ENCODE results near the gene MYEF2. TPM values are rescaled to one million over a fixed set of nuclear protein-coding genes. Genes with fewer than 3 reads are reported as not detected.

Gene MYEF2
- total RNA-seq, 1 experiment from 2014 or later = 37.3 TPM

GRCh38 chr15:48147358-48147757 is 30.7 kb downstream of the MYEF2 start:
- Mint-ChIP-seq H3K4me3 (ENCODE audit: unreplicated experiment) (no peak overlapping the region), H3K9me3 (ENCODE audit: unreplicated experiment) (no peaks in the 10 kb centered on the region), H3K4me1 (ENCODE audit: low read depth, unreplicated experiment) (no peaks in the 10 kb centered on the region), H3K27me3 (ENCODE audit: insufficient read depth, unreplicated experiment) (no peaks in the 10 kb centered on the region), H3K27ac (ENCODE audit: unreplicated experiment) (no peak overlapping the region), H3K36me3 (ENCODE audit: insufficient read depth, unreplicated experiment) (peaks cover 6% of the 10 kb centered on the region)
- Histone ChIP-seq H3K27me3 (replicated peaks; ENCODE audit: control insufficient read depth, insufficient read depth, low read length) (no peaks in the 10 kb centered on the region), H3K4me3 (ENCODE audit: low read depth, low read length) (no peak overlapping the region), H3K9me3 (no peaks in the 10 kb centered on the region), H3K4me1 (no peaks in the 10 kb centered on the region), H3K36me3 (ENCODE audit: control insufficient read depth, insufficient read depth, low read length) (no peaks in the 10 kb centered on the region)
- no TSS peak for BruUV-seq (replicated peaks)
- intact Hi-C loops (cut with micrococcal nuclease; ENCODE audit: unreplicated experiment) = no loop called here
- ChIA-PET CTCF (no interaction called here), POLR2A (no interaction called here)
- no peak for DNase-seq
- TF ChIP-seq CTCF (IDR thresholded peaks at IDR 0.05; ENCODE audit: insufficient read depth in 1 of 2, low read depth in 1 of 2, low read length in 1 of 2, severe bottlenecking in 1 of 2, unreplicated experiment in 1 of 2) = no peak

GRCh38 chr15:48145923-48146322 is 32.2 kb downstream of the MYEF2 start:
- Histone ChIP-seq H3K9me3 (no peaks in the 10 kb centered on the region), H3K4me1 (no peaks in the 10 kb centered on the region), H3K4me3 (ENCODE audit: low read depth, low read length) (no peak overlapping the region), H3K36me3 (ENCODE audit: control insufficient read depth, insufficient read depth, low read length) (no peaks in the 10 kb centered on the region), H3K27me3 (replicated peaks; ENCODE audit: control insufficient read depth, insufficient read depth, low read length) (no peaks in the 10 kb centered on the region)
- DNase-seq = no peak
- no TSS peak for BruUV-seq (replicated peaks)
- Mint-ChIP-seq H3K4me1 (ENCODE audit: low read depth, unreplicated experiment) (no peaks in the 10 kb centered on the region), H3K36me3 (ENCODE audit: insufficient read depth, unreplicated experiment) (peaks cover 6% of the 10 kb centered on the region), H3K9me3 (ENCODE audit: unreplicated experiment) (no peaks in the 10 kb centered on the region), H3K4me3 (ENCODE audit: unreplicated experiment) (no peak overlapping the region), H3K27ac (ENCODE audit: unreplicated experiment) (no peak overlapping the region), H3K27me3 (ENCODE audit: insufficient read depth, unreplicated experiment) (no peaks in the 10 kb centered on the region)
- ChIA-PET CTCF (no interaction called here), POLR2A (no interaction called here)
- TF ChIP-seq CTCF (IDR thresholded peaks at IDR 0.05; ENCODE audit: insufficient read depth in 1 of 2, low read depth in 1 of 2, low read length in 1 of 2, severe bottlenecking in 1 of 2, unreplicated experiment in 1 of 2) = no peak
- intact Hi-C loops (cut with micrococcal nuclease; ENCODE audit: unreplicated experiment) = no loop called here

- Mint-ChIP-seq H3K27ac (ENCODE audit: unreplicated experiment) (no peak overlapping the region), H3K4me3 (ENCODE audit: unreplicated experiment) (no peak overlapping the region), H3K36me3 (ENCODE audit: insufficient read depth, unreplicated experiment) (peaks cover 6% of the 10 kb centered on the region), H3K4me1 (ENCODE audit: low read depth, unreplicated experiment) (no peaks in the 10 kb centered on the region), H3K27me3 (ENCODE audit: insufficient read depth, unreplicated experiment) (no peaks in the 10 kb centered on the region), H3K9me3 (ENCODE audit: unreplicated experiment) (no peaks in the 10 kb centered on the region)
- DNase-seq = no peak
- Histone ChIP-seq H3K27me3 (replicated peaks; ENCODE audit: control insufficient read depth, insufficient read depth, low read length) (no peaks in the 10 kb centered on the region), H3K4me3 (ENCODE audit: low read depth, low read length) (no peak overlapping the region), H3K9me3 (no peaks in the 10 kb centered on the region), H3K4me1 (no peaks in the 10 kb centered on the region), H3K36me3 (ENCODE audit: control insufficient read depth, insufficient read depth, low read length) (no peaks in the 10 kb centered on the region)
- CTCF ChIA-PET = no interaction called here
- POLR2A ChIA-PET = no interaction called here
- intact Hi-C loops (cut with micrococcal nuclease; ENCODE audit: unreplicated experiment) = no loop called here
- TF ChIP-seq CTCF (IDR thresholded peaks at IDR 0.05; ENCODE audit: insufficient read depth in 1 of 2, low read depth in 1 of 2, low read length in 1 of 2, severe bottlenecking in 1 of 2, unreplicated experiment in 1 of 2) = no peak
- no TSS peak for BruUV-seq (replicated peaks)
These were observed 33.2 kb downstream of the MYEF2 start for GRCh38 chr15:48144889-48145288.
